Breast epithelium (tissue), 3 donors: ENCODE results near the gene TSHZ3.

ENCODE experiments used
- CTCF ChIP-seq, 3 donors: fragments of 450-650 bp; IDR thresholded peaks; one replicate each; pipeline ENCODE4 v1.5.1; 2016 to 2017; ENCODE audit warnings: antibody characterized with exemption in 3 of 3, mild to moderate bottlenecking in 3 of 3, moderate library complexity in 3 of 3
- POLR2A ChIP-seq: fragments of 450-650 bp; IDR thresholded peaks from one replicate; pipeline ENCODE4 v1.6.1; 2016; ENCODE audit warnings: antibody characterized with exemption, mild to moderate bottlenecking, moderate library complexity

GRCh38 chr19:31351855-31352195 lies 2.6 kb upstream of the TSHZ3 start:
- TF ChIP-seq CTCF (IDR thresholded peaks at IDR 0.05) (no peak), POLR2A (no peak)
